ENCODE data around the gene MEOX2. TPM values are rescaled to one million over a fixed set of nuclear protein-coding genes. Genes with fewer than 3 reads are reported as not detected.

The MEOX2 gene
- total RNA-seq, 1 donor from 2014 or later: not detected

- DNase-seq (ENCODE audit: low spot score): no peak
- H3K9ac ChIP-seq: no peak overlapping the region
- no peak overlapping the region for H3K27ac ChIP-seq
- H3K27me3 ChIP-seq: no peaks in the 10 kb centered on the region
- no peaks in the 10 kb centered on the region for H3K79me2 ChIP-seq (ENCODE audit: low read depth)
- H3F3A ChIP-seq (ENCODE audit: low read depth): no peaks in the 10 kb centered on the region
- no peaks in the 10 kb centered on the region for H3K4me1 ChIP-seq
- no peak overlapping the region for H2AFZ ChIP-seq (replicated peaks)
- no peaks in the 10 kb centered on the region for H3K36me3 ChIP-seq
- no peaks in the 10 kb centered on the region for H3K36me3 Mint-ChIP-seq
- H3K27me3 Mint-ChIP-seq (ENCODE audit: insufficient read depth, low read depth): no peaks in the 10 kb centered on the region
- H3K4me3 Mint-ChIP-seq: no peak overlapping the region
- H3K27ac Mint-ChIP-seq: no peak overlapping the region
- TF ChIP-seq CTCF (IDR thresholded peaks at IDR 0.05): no peak
- TF ChIP-seq EZH2 (IDR thresholded peaks at IDR 0.05): no peak
- TF ChIP-seq EZH2phosphoT487 (IDR thresholded peaks at IDR 0.05): no peak
- no peaks in the 10 kb centered on the region for H3K9me3 ChIP-seq (ENCODE audit: low read depth)
- no peak overlapping the region for H3K4me2 ChIP-seq
- no peaks in the 10 kb centered on the region for H4K20me1 ChIP-seq (ENCODE audit: low read depth)
- H3K4me3 ChIP-seq: no peak overlapping the region
- no peaks in the 10 kb centered on the region for H3K9me3 Mint-ChIP-seq
- H3K4me1 Mint-ChIP-seq: no peaks in the 10 kb centered on the region
Measured at GRCh38 chr7:15567652-15568051, 118.8 kb downstream of the MEOX2 start.

GRCh38 chr7:15567036-15567435 lies 119.4 kb downstream of the MEOX2 start:
- H3K27me3 ChIP-seq: no peaks in the 10 kb centered on the region
- H3K4me3 Mint-ChIP-seq: no peak overlapping the region
- no peaks in the 10 kb centered on the region for H3K27me3 Mint-ChIP-seq (ENCODE audit: insufficient read depth, low read depth)
- H3K9ac ChIP-seq: no peak overlapping the region
- peaks cover 4% of the 10 kb centered on the region for H3K4me1 Mint-ChIP-seq
- no peaks in the 10 kb centered on the region for H3F3A ChIP-seq (ENCODE audit: low read depth)
- no peaks in the 10 kb centered on the region for H3K9me3 ChIP-seq (ENCODE audit: low read depth)
- no peaks in the 10 kb centered on the region for H3K36me3 Mint-ChIP-seq
- H2AFZ ChIP-seq (replicated peaks): no peak overlapping the region
- H3K4me3 ChIP-seq: no peak overlapping the region
- no peaks in the 10 kb centered on the region for H3K4me1 ChIP-seq
- TF ChIP-seq CTCF (IDR thresholded peaks at IDR 0.05) (no peak), EZH2 (IDR thresholded peaks at IDR 0.05) (no peak), EZH2phosphoT487 (IDR thresholded peaks at IDR 0.05) (no peak)
- no peaks in the 10 kb centered on the region for H4K20me1 ChIP-seq (ENCODE audit: low read depth)
- no peaks in the 10 kb centered on the region for H3K79me2 ChIP-seq (ENCODE audit: low read depth)
- H3K9me3 Mint-ChIP-seq: no peaks in the 10 kb centered on the region
- H3K27ac Mint-ChIP-seq: no peak overlapping the region
- H3K36me3 ChIP-seq: no peaks in the 10 kb centered on the region
- no peak overlapping the region for H3K27ac ChIP-seq
- DNase-seq (ENCODE audit: low spot score): no peak
- H3K4me2 ChIP-seq: no peak overlapping the region

GRCh38 chr7:15566476-15566875 lies 120.0 kb downstream of the MEOX2 start:
- Mint-ChIP-seq H3K9me3 (no peaks in the 10 kb centered on the region), H3K4me3 (no peak overlapping the region), H3K4me1 (peaks cover 9% of the 10 kb centered on the region), H3K27ac (no peak overlapping the region), H3K27me3 (ENCODE audit: insufficient read depth, low read depth) (no peaks in the 10 kb centered on the region), H3K36me3 (no peaks in the 10 kb centered on the region)
- Histone ChIP-seq H3K36me3 (no peaks in the 10 kb centered on the region), H3K79me2 (ENCODE audit: low read depth) (no peaks in the 10 kb centered on the region), H3K4me2 (no peak overlapping the region), H4K20me1 (ENCODE audit: low read depth) (no peaks in the 10 kb centered on the region), H2AFZ (replicated peaks) (no peak overlapping the region), H3K4me3 (no peak overlapping the region), H3K27me3 (no peaks in the 10 kb centered on the region), H3F3A (ENCODE audit: low read depth) (no peaks in the 10 kb centered on the region), H3K27ac (no peak overlapping the region), H3K9me3 (ENCODE audit: low read depth) (no peaks in the 10 kb centered on the region), H3K9ac (no peak overlapping the region), H3K4me1 (no peaks in the 10 kb centered on the region)
- TF ChIP-seq CTCF (IDR thresholded peaks at IDR 0.05) (no peak), EZH2phosphoT487 (IDR thresholded peaks at IDR 0.05) (no peak), EZH2 (IDR thresholded peaks at IDR 0.05) (no peak)
- no peak for DNase-seq (ENCODE audit: low spot score)
